Measurements from ENCODE around the gene COL19A1.
"Not testable (repeated sequence)": the region's sequence is repeated elsewhere in the genome, so short reads cannot be mapped to it uniquely, and the experiment has no call there.

The COL19A1 gene

GRCh38 chr6:69866351-69866769 lies at the start of gene COL19A1:
COL19A1 (plus strand) TSS chr6:69866556; CDS start chr6:69879568, 13,012 bp downstream.
- Histone ChIP-seq H3K27me3 (ENCODE audit: low read depth) (no peaks in the 10 kb centered on the region), H3K4me3 (peak within 1 kb of the TSS; percentile 42), H3K36me3 (replicated peaks) (no peaks in the 10 kb centered on the region), H3K9me3 (no peaks in the 10 kb centered on the region), H3K4me1 (peaks cover 48% of the 10 kb centered on the region)
- in situ Hi-C loops (cut with MboI; ENCODE audit: low sequenced_read_pairs) = no loop called here
- peak; percentile 52 to 80 for DNase-seq (ENCODE audit: low spot score in 2 of 2)

GRCh38 chr6:69816569-69816968 lies 49.8 kb upstream of the COL19A1 start:
- no peaks in the 10 kb centered on the region for H3K27me3 ChIP-seq (ENCODE audit: low read depth)
- no peak overlapping the region for H3K4me3 ChIP-seq
- H3K9me3 ChIP-seq = no peaks in the 10 kb centered on the region
- DNase-seq (ENCODE audit: low spot score in 2 of 2) = no peak
- H3K4me1 ChIP-seq = no peaks in the 10 kb centered on the region
- no peaks in the 10 kb centered on the region for H3K36me3 ChIP-seq (replicated peaks)
- in situ Hi-C loops (cut with MboI; ENCODE audit: low sequenced_read_pairs) = no loop called here

GRCh38 chr6:69817358-69817757 lies 49.0 kb upstream of the COL19A1 start:
- Histone ChIP-seq H3K9me3 (no peaks in the 10 kb centered on the region), H3K36me3 (replicated peaks) (no peaks in the 10 kb centered on the region), H3K27me3 (ENCODE audit: low read depth) (no peaks in the 10 kb centered on the region), H3K4me1 (no peaks in the 10 kb centered on the region; the same call in 1 of the 2 replicates), H3K4me3 (no peak overlapping the region)
- DNase-seq (ENCODE audit: low spot score in 2 of 2) = no peak
- in situ Hi-C loops (cut with MboI; ENCODE audit: low sequenced_read_pairs) = no loop called here

GRCh38 chr6:69818223-69818930 lies 48.0 kb upstream of the COL19A1 start:
- DNase-seq (ENCODE audit: low spot score in 2 of 2) = no peak
- in situ Hi-C loops (cut with MboI; ENCODE audit: low sequenced_read_pairs) = no loop called here
- H3K4me3 ChIP-seq = no peak overlapping the region
- no peaks in the 10 kb centered on the region for H3K36me3 ChIP-seq (replicated peaks)
- no peaks in the 10 kb centered on the region; the same call in 1 of the 2 replicates for H3K4me1 ChIP-seq
- no peaks in the 10 kb centered on the region for H3K9me3 ChIP-seq
- no peaks in the 10 kb centered on the region for H3K27me3 ChIP-seq (ENCODE audit: low read depth)

GRCh38 chr6:69819138-69819537 lies 47.2 kb upstream of the COL19A1 start:
- Histone ChIP-seq H3K4me3 (no peak overlapping the region), H3K9me3 (no peaks in the 10 kb centered on the region), H3K27me3 (ENCODE audit: low read depth) (no peaks in the 10 kb centered on the region), H3K36me3 (replicated peaks) (no peaks in the 10 kb centered on the region), H3K4me1 (no peaks in the 10 kb centered on the region; the same call in 1 of the 2 replicates)
- in situ Hi-C loops (cut with MboI; ENCODE audit: low sequenced_read_pairs) = no loop called here
- no peak for DNase-seq (ENCODE audit: low spot score in 2 of 2)

GRCh38 chr6:69820018-69820417 lies 46.3 kb upstream of the COL19A1 start:
- H3K27me3 ChIP-seq (ENCODE audit: low read depth) = no peaks in the 10 kb centered on the region
- no peaks in the 10 kb centered on the region for H3K36me3 ChIP-seq (replicated peaks)
- no peaks in the 10 kb centered on the region for H3K9me3 ChIP-seq
- no peak for DNase-seq (ENCODE audit: low spot score in 2 of 2)
- no peak overlapping the region for H3K4me3 ChIP-seq
- in situ Hi-C loops (cut with MboI; ENCODE audit: low sequenced_read_pairs) = no loop called here
- H3K4me1 ChIP-seq = no peaks in the 10 kb centered on the region; the same call in 1 of the 2 replicates

- Histone ChIP-seq H3K9me3 (no peaks in the 10 kb centered on the region), H3K27me3 (ENCODE audit: low read depth) (no peaks in the 10 kb centered on the region), H3K36me3 (replicated peaks) (no peaks in the 10 kb centered on the region), H3K4me3 (no peak overlapping the region), H3K4me1 (no peaks in the 10 kb centered on the region; the same call in 1 of the 2 replicates)
- in situ Hi-C loops (cut with MboI; ENCODE audit: low sequenced_read_pairs) = no loop called here
- no peak for DNase-seq (ENCODE audit: low spot score in 2 of 2)
Observed at GRCh38 chr6:69820438-69820837, 45.9 kb upstream of the COL19A1 start.

GRCh38 chr6:69824355-69824754 lies 42.0 kb upstream of the COL19A1 start:
- in situ Hi-C loops (cut with MboI; ENCODE audit: low sequenced_read_pairs); H3K36me3 ChIP-seq (replicated peaks); H3K4me1 ChIP-seq; H3K9me3 ChIP-seq; H3K27me3 ChIP-seq (ENCODE audit: low read depth); H3K4me3 ChIP-seq; DNase-seq (ENCODE audit: low spot score in 2 of 2): not testable (repeated sequence)

- no peak for DNase-seq (ENCODE audit: low spot score in 2 of 2)
- no peaks in the 10 kb centered on the region; the same call in 1 of the 2 replicates for H3K4me1 ChIP-seq
- H3K4me3 ChIP-seq = no peak overlapping the region
- H3K36me3 ChIP-seq (replicated peaks) = no peaks in the 10 kb centered on the region
- no peaks in the 10 kb centered on the region for H3K9me3 ChIP-seq
- in situ Hi-C loops (cut with MboI; ENCODE audit: low sequenced_read_pairs) = no loop called here
- no peaks in the 10 kb centered on the region for H3K27me3 ChIP-seq (ENCODE audit: low read depth)
Observed at GRCh38 chr6:69825904-69826303, 40.5 kb upstream of the COL19A1 start.

GRCh38 chr6:69827276-69827893 lies 39.0 kb upstream of the COL19A1 start:
- Histone ChIP-seq H3K4me1 (no peaks in the 10 kb centered on the region), H3K4me3 (no peak overlapping the region), H3K9me3 (no peaks in the 10 kb centered on the region), H3K36me3 (replicated peaks) (no peaks in the 10 kb centered on the region), H3K27me3 (ENCODE audit: low read depth) (no peaks in the 10 kb centered on the region)
- no peak for DNase-seq (ENCODE audit: low spot score in 2 of 2)
- in situ Hi-C loops (cut with MboI; ENCODE audit: low sequenced_read_pairs) = no loop called here

GRCh38 chr6:69832558-69832957 lies 33.8 kb upstream of the COL19A1 start:
- in situ Hi-C loops (cut with MboI; ENCODE audit: low sequenced_read_pairs) = no loop called here
- DNase-seq (ENCODE audit: low spot score in 2 of 2) = no peak
- Histone ChIP-seq H3K4me3 (no peak overlapping the region), H3K9me3 (no peaks in the 10 kb centered on the region), H3K36me3 (replicated peaks) (no peaks in the 10 kb centered on the region), H3K27me3 (ENCODE audit: low read depth) (no peaks in the 10 kb centered on the region), H3K4me1 (no peaks in the 10 kb centered on the region)

GRCh38 chr6:69835414-69836179 lies 30.8 kb upstream of the COL19A1 start:
- in situ Hi-C loops (cut with MboI; ENCODE audit: low sequenced_read_pairs) = no loop called here
- H3K4me1 ChIP-seq = no peaks in the 10 kb centered on the region
- no peaks in the 10 kb centered on the region for H3K36me3 ChIP-seq (replicated peaks)
- H3K27me3 ChIP-seq (ENCODE audit: low read depth) = no peaks in the 10 kb centered on the region
- H3K4me3 ChIP-seq = no peak overlapping the region
- no peaks in the 10 kb centered on the region for H3K9me3 ChIP-seq
- peak; percentile 61 to 74 for DNase-seq (ENCODE audit: low spot score in 2 of 2)

- Histone ChIP-seq H3K9me3 (no peaks in the 10 kb centered on the region), H3K4me3 (no peak overlapping the region), H3K4me1 (no peaks in the 10 kb centered on the region), H3K27me3 (ENCODE audit: low read depth) (no peaks in the 10 kb centered on the region), H3K36me3 (replicated peaks) (no peaks in the 10 kb centered on the region)
- in situ Hi-C loops (cut with MboI; ENCODE audit: low sequenced_read_pairs) = no loop called here
- no peak for DNase-seq (ENCODE audit: low spot score in 2 of 2)
Observed at GRCh38 chr6:69841862-69842261, 24.5 kb upstream of the COL19A1 start.

- Histone ChIP-seq H3K36me3 (replicated peaks) (no peaks in the 10 kb centered on the region), H3K4me3 (no peak overlapping the region), H3K9me3 (no peaks in the 10 kb centered on the region), H3K27me3 (ENCODE audit: low read depth) (no peaks in the 10 kb centered on the region), H3K4me1 (no peaks in the 10 kb centered on the region)
- DNase-seq (ENCODE audit: low spot score in 2 of 2) = no peak
- in situ Hi-C loops (cut with MboI; ENCODE audit: low sequenced_read_pairs) = no loop called here
Observed at GRCh38 chr6:69843189-69843588, 23.2 kb upstream of the COL19A1 start.

Measured in HAP-1 (cell line).